ENCODE measurements around the gene EEIG1.

The EEIG1 gene

GRCh38 chr9:128008171-128008570 lies 27.4 kb upstream of the EEIG1 start:
- H3K9me3 ChIP-seq (replicated peaks; ENCODE audit: insufficient read depth, low read length): no peaks in the 10 kb centered on the region
- H4K20me1 ChIP-seq (ENCODE audit: insufficient read depth, low read length): no peaks in the 10 kb centered on the region
- H3K27ac ChIP-seq (ENCODE audit: low read length): peak overlapping the region; percentile 66; the same call in 1 of the 2 replicates
- H3K4me1 ChIP-seq (ENCODE audit: low read length): peaks cover 12% of the 10 kb centered on the region
- DNase-seq: no peak
- TF ChIP-seq, protein P1, sequence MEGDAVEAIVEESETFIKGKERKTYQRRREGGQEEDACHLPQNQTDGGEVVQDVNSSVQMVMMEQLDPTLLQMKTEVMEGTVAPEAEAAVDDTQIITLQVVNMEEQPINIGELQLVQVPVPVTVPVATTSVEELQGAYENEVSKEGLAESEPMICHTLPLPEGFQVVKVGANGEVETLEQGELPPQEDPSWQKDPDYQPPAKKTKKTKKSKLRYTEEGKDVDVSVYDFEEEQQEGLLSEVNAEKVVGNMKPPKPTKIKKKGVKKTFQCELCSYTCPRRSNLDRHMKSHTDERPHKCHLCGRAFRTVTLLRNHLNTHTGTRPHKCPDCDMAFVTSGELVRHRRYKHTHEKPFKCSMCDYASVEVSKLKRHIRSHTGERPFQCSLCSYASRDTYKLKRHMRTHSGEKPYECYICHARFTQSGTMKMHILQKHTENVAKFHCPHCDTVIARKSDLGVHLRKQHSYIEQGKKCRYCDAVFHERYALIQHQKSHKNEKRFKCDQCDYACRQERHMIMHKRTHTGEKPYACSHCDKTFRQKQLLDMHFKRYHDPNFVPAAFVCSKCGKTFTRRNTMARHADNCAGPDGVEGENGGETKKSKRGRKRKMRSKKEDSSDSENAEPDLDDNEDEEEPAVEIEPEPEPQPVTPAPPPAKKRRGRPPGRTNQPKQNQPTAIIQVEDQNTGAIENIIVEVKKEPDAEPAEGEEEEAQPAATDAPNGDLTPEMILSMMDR (IDR thresholded peaks at IDR 0.05; ENCODE audit: low read length): no peak
- TF ChIP-seq EZH2phosphoT487 (IDR thresholded peaks at IDR 0.05; ENCODE audit: low read length) (no peak), EZH2 (optimal IDR thresholded peaks at IDR 0.05; ENCODE audit: low read depth, low read length) (no peak)
- H3K9me2 ChIP-seq (replicated peaks; ENCODE audit: insufficient read depth, low read length): no peaks in the 10 kb centered on the region
- H3K36me3 ChIP-seq (replicated peaks; ENCODE audit: insufficient read depth, low read length): no peaks in the 10 kb centered on the region
- H2AFZ ChIP-seq (ENCODE audit: low read length): peak overlapping the region; percentile 57
- peak overlapping the region; percentile 44; the same call in 1 of the 2 replicates for H3K4me2 ChIP-seq (ENCODE audit: low read depth, low read length)
- peaks cover 10% of the 10 kb centered on the region; the same call in 1 of the 2 replicates for H3F3A ChIP-seq (ENCODE audit: insufficient read depth, low read length)
- no peaks in the 10 kb centered on the region for H3K79me2 ChIP-seq (ENCODE audit: low read length)
- no peaks in the 10 kb centered on the region for H3K27me3 ChIP-seq (replicated peaks; ENCODE audit: insufficient read depth, low read length)
- H3K4me3 ChIP-seq (ENCODE audit: low read length): no peak overlapping the region
- no peak overlapping the region for H3K9ac ChIP-seq (ENCODE audit: low read length)

GRCh38 chr9:128007566-128008138 lies 26.9 kb upstream of the EEIG1 start:
- peak overlapping the region; percentile 66 for H3K27ac ChIP-seq (ENCODE audit: low read length)
- peaks cover 12% of the 10 kb centered on the region for H3K4me1 ChIP-seq (ENCODE audit: low read length)
- H3K4me3 ChIP-seq (ENCODE audit: low read length): no peak overlapping the region
- DNase-seq: peak; percentile 76
- peaks cover 10% of the 10 kb centered on the region; the same call in 1 of the 2 replicates for H3F3A ChIP-seq (ENCODE audit: insufficient read depth, low read length)
- H4K20me1 ChIP-seq (ENCODE audit: insufficient read depth, low read length): no peaks in the 10 kb centered on the region
- peak overlapping the region; percentile 44 for H3K4me2 ChIP-seq (ENCODE audit: low read depth, low read length)
- H2AFZ ChIP-seq (ENCODE audit: low read length): peak overlapping the region; percentile 57
- TF ChIP-seq EZH2phosphoT487 (IDR thresholded peaks at IDR 0.05; ENCODE audit: low read length) (no peak), EZH2 (optimal IDR thresholded peaks at IDR 0.05; ENCODE audit: low read depth, low read length) (no peak)
- TF ChIP-seq, protein P1 (IDR thresholded peaks at IDR 0.05; ENCODE audit: low read length): no peak
- no peaks in the 10 kb centered on the region for H3K9me3 ChIP-seq (replicated peaks; ENCODE audit: insufficient read depth, low read length)
- H3K27me3 ChIP-seq (replicated peaks; ENCODE audit: insufficient read depth, low read length): no peaks in the 10 kb centered on the region
- H3K9ac ChIP-seq (ENCODE audit: low read length): peak overlapping the region; percentile 17; the same call in 1 of the 2 replicates
- no peaks in the 10 kb centered on the region for H3K36me3 ChIP-seq (replicated peaks; ENCODE audit: insufficient read depth, low read length)
- no peaks in the 10 kb centered on the region for H3K9me2 ChIP-seq (replicated peaks; ENCODE audit: insufficient read depth, low read length)
- no peaks in the 10 kb centered on the region for H3K79me2 ChIP-seq (ENCODE audit: low read length)

GRCh38 chr9:128006332-128006996 lies 25.7 kb upstream of the EEIG1 start:
- peaks cover 10% of the 10 kb centered on the region; the same call in 1 of the 2 replicates for H3F3A ChIP-seq (ENCODE audit: insufficient read depth, low read length)
- H3K4me3 ChIP-seq (ENCODE audit: low read length): no peak overlapping the region
- H3K4me2 ChIP-seq (ENCODE audit: low read depth, low read length): no peak overlapping the region
- H3K79me2 ChIP-seq (ENCODE audit: low read length): no peaks in the 10 kb centered on the region
- no peak for DNase-seq
- no peaks in the 10 kb centered on the region for H3K9me3 ChIP-seq (replicated peaks; ENCODE audit: insufficient read depth, low read length)
- H3K4me1 ChIP-seq (ENCODE audit: low read length): peaks cover 12% of the 10 kb centered on the region
- no peak overlapping the region for H2AFZ ChIP-seq (ENCODE audit: low read length)
- no peaks in the 10 kb centered on the region for H3K27me3 ChIP-seq (replicated peaks; ENCODE audit: insufficient read depth, low read length)
- TF ChIP-seq, protein P1 (IDR thresholded peaks at IDR 0.05; ENCODE audit: low read length): no peak
- TF ChIP-seq EZH2 (optimal IDR thresholded peaks at IDR 0.05; ENCODE audit: low read depth, low read length): no peak
- TF ChIP-seq EZH2phosphoT487 (IDR thresholded peaks at IDR 0.05; ENCODE audit: low read length): no peak
- no peaks in the 10 kb centered on the region for H4K20me1 ChIP-seq (ENCODE audit: insufficient read depth, low read length)
- H3K9ac ChIP-seq (ENCODE audit: low read length): no peak overlapping the region
- H3K27ac ChIP-seq (ENCODE audit: low read length): no peak overlapping the region
- no peaks in the 10 kb centered on the region for H3K36me3 ChIP-seq (replicated peaks; ENCODE audit: insufficient read depth, low read length)
- H3K9me2 ChIP-seq (replicated peaks; ENCODE audit: insufficient read depth, low read length): no peaks in the 10 kb centered on the region

Measured in MM.1S (cell line).